DMS153 treated with DMSO at 0.1 percent for 48 hours (cell line): ENCODE results near the gene BRD1.
A peak's percentile ranks its signal among the peaks of the same experiment; 100 is the strongest.

ENCODE experiments used
- DNase-seq: peaks from one replicate; lab custom pipeline; 2025; ENCODE audit not compliant: unreplicated experiment; lab: John Stamatoyannopoulos, UW

BRD1 gene

GRCh38 chr22:49827853-49828598, at the start of gene BRD1:
BRD1 (minus strand) TSS chr22:49827873; CDS start chr22:49824317, 3,556 bp downstream.
- DNase-seq: peak; percentile 36

GRCh38 chr22:49873228-49873940, 45.7 kb upstream of the BRD1 start:
- DNase-seq: no peak

- no peak for DNase-seq
Observed at GRCh38 chr22:49872347-49872746, 44.7 kb upstream of the BRD1 start.

- no peak for DNase-seq
Observed at GRCh38 chr22:49871482-49871881, 43.8 kb upstream of the BRD1 start.

GRCh38 chr22:49869845-49870712, 42.4 kb upstream of the BRD1 start:
- DNase-seq: no peak

GRCh38 chr22:49869086-49869830, 41.6 kb upstream of the BRD1 start:
- DNase-seq: no peak

- DNase-seq: no peak
Observed at GRCh38 chr22:49867303-49868265, 39.9 kb upstream of the BRD1 start.

- DNase-seq: no peak
Observed at GRCh38 chr22:49866646-49867045, 39.0 kb upstream of the BRD1 start.

- no peak for DNase-seq
Observed at GRCh38 chr22:49866134-49866533, 38.5 kb upstream of the BRD1 start.

- DNase-seq: no peak
Observed at GRCh38 chr22:49865156-49865555, 37.5 kb upstream of the BRD1 start.

GRCh38 chr22:49863931-49864330, 36.3 kb upstream of the BRD1 start:
- no peak for DNase-seq

GRCh38 chr22:49862496-49862776, 34.8 kb upstream of the BRD1 start:
- no peak for DNase-seq

GRCh38 chr22:49861642-49862495, 34.2 kb upstream of the BRD1 start:
- DNase-seq: no peak

GRCh38 chr22:49858827-49859226, 31.2 kb upstream of the BRD1 start:
- DNase-seq: no peak

GRCh38 chr22:49856766-49857618, 29.3 kb upstream of the BRD1 start:
- no peak for DNase-seq

- DNase-seq: no peak
Observed at GRCh38 chr22:49856343-49856742, 28.7 kb upstream of the BRD1 start.

- DNase-seq: no peak
Observed at GRCh38 chr22:49855251-49855911, 27.7 kb upstream of the BRD1 start.
